Panc1 (cell line): Measurements from ENCODE around the gene NNMT. TPM values are rescaled to one million over a fixed set of nuclear protein-coding genes. Genes with fewer than 3 reads are reported as not detected.

ENCODE experiments used
- ATAC-seq: fragments of 200-7000 bp; cut with Tn5 transposase; 2 replicates; pipeline ENCODE4 v1.9.1; 2020; ENCODE audit warnings: mild to moderate bottlenecking, moderate library complexity
- BruUV-seq: library from RNA; stranded (reverse); fragments of 400-500 nt; replicated peaks from 2 replicates; lab custom pipeline; 2021; lab: Mats Ljungman, UMichigan
- CTCF ChIA-PET: fragments of 300-600 bp; sonication (Branson Sonifier 250); formaldehyde crosslinking; loops from one replicate; lab custom pipeline; 2022; ENCODE audit warnings: antibody characterized with exemption; lab: Charles Lee
- POLR2A ChIA-PET: fragments of 300-600 bp; sonication (Branson Sonifier 250); formaldehyde crosslinking; loops from one replicate; lab custom pipeline; 2022; ENCODE audit warnings: antibody characterized with exemption; lab: Charles Lee
- DNase-seq: peaks from one replicate; pipeline ENCODE4 v3.0.0-alpha.2; 2010; ENCODE audit warnings: low read depth, low spot score
- H3K27ac ChIP-seq: 2 replicates; pipeline ENCODE4 v1.5.1; 2011; ENCODE audit warnings: mild to moderate bottlenecking, low read length, inconsistent platforms
- H3K27me3 ChIP-seq: fragments of 200-500 bp; sonication (Bioruptor generic); 2 replicates; pipeline ENCODE4 v1.6.0; 2014; ENCODE audit warnings: low read length, inconsistent platforms; ENCODE audit not compliant: control insufficient read depth, insufficient read depth
- H3K36me3 ChIP-seq: fragments of 200-500 bp; sonication (Bioruptor generic); 2 replicates; pipeline ENCODE4 v1.5.1; 2014; ENCODE audit warnings: inconsistent platforms, mild to moderate bottlenecking, low read length, moderate library complexity; ENCODE audit not compliant: control insufficient read depth, insufficient read depth
- H3K4me1 ChIP-seq: 2 replicates; pipeline ENCODE4 v1.5.1; 2011; ENCODE audit warnings: inconsistent platforms, mild to moderate bottlenecking, low read length, moderate library complexity; ENCODE audit not compliant: control insufficient read depth, insufficient read depth
- H3K4me3 ChIP-seq, 2 experiments: 2 replicates each; pipeline ENCODE4 v1.5.1; 2011 to 2012; ENCODE audit warnings: low read depth in 2 of 2, low read length in 2 of 2, mild to moderate bottlenecking in 2 of 2, inconsistent platforms in 1 of 2, moderate library complexity in 1 of 2
- H3K9me3 ChIP-seq: fragments of 200-500 bp; sonication (Bioruptor generic); 2 replicates; pipeline ENCODE4 v1.5.1; 2014; ENCODE audit warnings: low read depth, mild to moderate bottlenecking, inconsistent platforms, low read length, moderate library complexity; ENCODE audit not compliant: control insufficient read depth, insufficient read depth
- POLR2AphosphoS5 ChIP-seq: IDR thresholded peaks from 2 replicates; pipeline ENCODE4 v1.6.1; 2012; ENCODE audit warnings: mild to moderate bottlenecking, low read depth, low read length, moderate library complexity
- SIN3A ChIP-seq: IDR thresholded peaks from 2 replicates; pipeline ENCODE4 v1.6.1; 2012; ENCODE audit warnings: low read depth, mild to moderate bottlenecking, low read length, moderate library complexity, borderline replicate concordance; ENCODE audit not compliant: insufficient read depth
- TCF7L2 ChIP-seq: IDR thresholded peaks from 2 replicates; pipeline ENCODE4 v1.6.1; 2011; ENCODE audit warnings: mild to moderate bottlenecking, low read depth, low read length, inconsistent platforms
- in situ Hi-C: cut with HindIII; loops from 2 replicates; pipeline ENCODE4 v1.10.0; 2016; ENCODE audit warnings: low sequenced_read_pairs, low pct_unique_long_range_greater_than_20kb
- intact Hi-C: fragments of 100-400 bp; cut with micrococcal nuclease; formaldehyde crosslinking; loops from one replicate; pipeline ENCODE4 v1.10.0; 2022; ENCODE audit not compliant: unreplicated experiment
- total RNA-seq: library from RNA; stranded (reverse); gene quantifications from one replicate; pipeline ENCODE4 v1.2.1, GENCODE V29; 2021; ENCODE audit not compliant: unreplicated experiment
- TF ChIP-seq, protein P1 (sequence below): fragments of 450-650 bp; IDR thresholded peaks from 2 replicates; pipeline ENCODE4 v1.5.1; 2017; ENCODE audit warnings: mild to moderate bottlenecking
- TF ChIP-seq, protein P2 (sequence below), 2 experiments: IDR thresholded peaks; 2 replicates each; pipeline ENCODE4 v1.6.1; 2011 to 2012; ENCODE audit warnings: low read depth in 2 of 2, control low read depth in 1 of 2, low read length in 1 of 2, mild to moderate bottlenecking in 1 of 2, moderate library complexity in 1 of 2; ENCODE audit not compliant: insufficient read depth in 1 of 2

Gene NNMT
- total RNA-seq, 1 experiment from 2014 or later: 1.7 TPM

DNA sequence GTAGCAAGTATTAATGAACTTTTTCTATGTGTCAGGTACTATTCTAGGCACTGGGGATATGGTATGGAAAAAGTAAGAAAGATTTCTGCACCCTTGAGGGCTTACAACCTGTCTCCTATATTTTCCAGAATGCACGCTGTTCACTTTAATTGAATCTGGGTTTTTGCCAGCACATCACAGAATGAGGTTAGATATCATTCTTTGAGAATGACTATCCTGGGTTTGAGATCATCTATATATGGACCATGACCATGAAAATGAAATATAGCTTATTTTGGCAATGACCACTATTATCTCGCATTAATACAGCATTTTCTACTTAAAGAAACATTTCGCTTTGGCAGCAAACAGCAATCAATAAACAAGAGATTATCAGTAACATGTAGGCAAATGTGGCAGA, 57.2 kb downstream of the NNMT start:
- no peak overlapping the region for H3K27ac ChIP-seq
- intact Hi-C loops: no loop called here
- H3K27me3 ChIP-seq: no peaks in the 10 kb centered on the region
- DNase-seq (no peak), ATAC-seq (no peak)
- H3K36me3 ChIP-seq: no peaks in the 10 kb centered on the region
- no peaks in the 10 kb centered on the region for H3K4me1 ChIP-seq
- ChIA-PET CTCF (no interaction called here), POLR2A (no interaction called here)
- BruUV-seq: no TSS peak
- H3K9me3 ChIP-seq: no peaks in the 10 kb centered on the region
- TF ChIP-seq SIN3A (no peak), POLR2AphosphoS5 (no peak), TCF7L2 (no peak)
- TF ChIP-seq, protein P1, sequence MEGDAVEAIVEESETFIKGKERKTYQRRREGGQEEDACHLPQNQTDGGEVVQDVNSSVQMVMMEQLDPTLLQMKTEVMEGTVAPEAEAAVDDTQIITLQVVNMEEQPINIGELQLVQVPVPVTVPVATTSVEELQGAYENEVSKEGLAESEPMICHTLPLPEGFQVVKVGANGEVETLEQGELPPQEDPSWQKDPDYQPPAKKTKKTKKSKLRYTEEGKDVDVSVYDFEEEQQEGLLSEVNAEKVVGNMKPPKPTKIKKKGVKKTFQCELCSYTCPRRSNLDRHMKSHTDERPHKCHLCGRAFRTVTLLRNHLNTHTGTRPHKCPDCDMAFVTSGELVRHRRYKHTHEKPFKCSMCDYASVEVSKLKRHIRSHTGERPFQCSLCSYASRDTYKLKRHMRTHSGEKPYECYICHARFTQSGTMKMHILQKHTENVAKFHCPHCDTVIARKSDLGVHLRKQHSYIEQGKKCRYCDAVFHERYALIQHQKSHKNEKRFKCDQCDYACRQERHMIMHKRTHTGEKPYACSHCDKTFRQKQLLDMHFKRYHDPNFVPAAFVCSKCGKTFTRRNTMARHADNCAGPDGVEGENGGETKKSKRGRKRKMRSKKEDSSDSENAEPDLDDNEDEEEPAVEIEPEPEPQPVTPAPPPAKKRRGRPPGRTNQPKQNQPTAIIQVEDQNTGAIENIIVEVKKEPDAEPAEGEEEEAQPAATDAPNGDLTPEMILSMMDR: no peak
- TF ChIP-seq, protein P2, sequence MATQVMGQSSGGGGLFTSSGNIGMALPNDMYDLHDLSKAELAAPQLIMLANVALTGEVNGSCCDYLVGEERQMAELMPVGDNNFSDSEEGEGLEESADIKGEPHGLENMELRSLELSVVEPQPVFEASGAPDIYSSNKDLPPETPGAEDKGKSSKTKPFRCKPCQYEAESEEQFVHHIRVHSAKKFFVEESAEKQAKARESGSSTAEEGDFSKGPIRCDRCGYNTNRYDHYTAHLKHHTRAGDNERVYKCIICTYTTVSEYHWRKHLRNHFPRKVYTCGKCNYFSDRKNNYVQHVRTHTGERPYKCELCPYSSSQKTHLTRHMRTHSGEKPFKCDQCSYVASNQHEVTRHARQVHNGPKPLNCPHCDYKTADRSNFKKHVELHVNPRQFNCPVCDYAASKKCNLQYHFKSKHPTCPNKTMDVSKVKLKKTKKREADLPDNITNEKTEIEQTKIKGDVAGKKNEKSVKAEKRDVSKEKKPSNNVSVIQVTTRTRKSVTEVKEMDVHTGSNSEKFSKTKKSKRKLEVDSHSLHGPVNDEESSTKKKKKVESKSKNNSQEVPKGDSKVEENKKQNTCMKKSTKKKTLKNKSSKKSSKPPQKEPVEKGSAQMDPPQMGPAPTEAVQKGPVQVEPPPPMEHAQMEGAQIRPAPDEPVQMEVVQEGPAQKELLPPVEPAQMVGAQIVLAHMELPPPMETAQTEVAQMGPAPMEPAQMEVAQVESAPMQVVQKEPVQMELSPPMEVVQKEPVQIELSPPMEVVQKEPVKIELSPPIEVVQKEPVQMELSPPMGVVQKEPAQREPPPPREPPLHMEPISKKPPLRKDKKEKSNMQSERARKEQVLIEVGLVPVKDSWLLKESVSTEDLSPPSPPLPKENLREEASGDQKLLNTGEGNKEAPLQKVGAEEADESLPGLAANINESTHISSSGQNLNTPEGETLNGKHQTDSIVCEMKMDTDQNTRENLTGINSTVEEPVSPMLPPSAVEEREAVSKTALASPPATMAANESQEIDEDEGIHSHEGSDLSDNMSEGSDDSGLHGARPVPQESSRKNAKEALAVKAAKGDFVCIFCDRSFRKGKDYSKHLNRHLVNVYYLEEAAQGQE (IDR thresholded peaks at IDR 0.05; ENCODE audit: insufficient read depth in 1 of 2, low read depth in 2 of 2, low read length in 1 of 2): no peak
- H3K4me3 ChIP-seq: no peak overlapping the region
- in situ Hi-C loops: no loop called here

DNA sequence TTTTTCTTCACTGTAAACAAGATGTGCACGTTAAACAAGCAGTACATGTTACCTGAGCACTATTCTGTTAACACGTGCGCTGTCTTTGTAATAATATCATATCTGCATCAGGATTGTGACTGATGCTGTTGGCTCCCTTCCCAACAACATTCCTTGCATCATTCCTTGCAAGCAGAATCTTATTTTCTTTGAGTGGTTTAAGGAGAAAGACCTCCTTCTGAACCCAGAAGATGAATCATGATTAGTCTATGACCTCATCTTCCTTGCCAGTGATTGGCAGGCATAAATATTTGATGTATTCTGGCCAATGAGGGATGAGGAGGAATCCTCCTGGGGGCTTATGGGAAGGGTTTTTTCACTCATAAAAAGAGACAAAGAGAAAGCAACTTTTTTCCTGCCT, 57.9 kb downstream of the NNMT start:
- intact Hi-C loops (no loop called here), in situ Hi-C loops (no loop called here)
- Histone ChIP-seq H3K9me3 (no peaks in the 10 kb centered on the region), H3K4me1 (no peaks in the 10 kb centered on the region), H3K27ac (no peak overlapping the region), H3K36me3 (no peaks in the 10 kb centered on the region), H3K27me3 (no peaks in the 10 kb centered on the region), H3K4me3 (no peak overlapping the region)
- ChIA-PET POLR2A (no interaction called here), CTCF (no interaction called here)
- DNase-seq (no peak), ATAC-seq (no peak)
- TF ChIP-seq, protein P2 (IDR thresholded peaks at IDR 0.05; ENCODE audit: insufficient read depth in 1 of 2, low read depth in 2 of 2, low read length in 1 of 2): no peak
- TF ChIP-seq, protein P1: no peak
- no peak for TF ChIP-seq TCF7L2
- TF ChIP-seq SIN3A: no peak
- TF ChIP-seq POLR2AphosphoS5: no peak
- BruUV-seq: no TSS peak
